A549 (cell line): ENCODE measurements around the gene CABP7.

Experiments
- CBX8 ChIP-seq: fragments of 200-600 bp; sonication (generic); IDR thresholded peaks from 2 replicates; pipeline ENCODE4 v1.6.1; 2016
- FOXS1 ChIP-seq: fragments of 250-450 bp; sonication (Bioruptor Pico); IDR thresholded peaks from 2 replicates; pipeline ENCODE4 v1.5.0; 2020; ENCODE audit warnings: mild to moderate bottlenecking, moderate library complexity
- HOXB5 ChIP-seq: fragments of 250-450 bp; sonication (Bioruptor Pico); IDR thresholded peaks from 2 replicates; pipeline ENCODE4 v1.5.0; 2020; ENCODE audit warnings: mild to moderate bottlenecking, moderate library complexity
- NR3C1 ChIP-seq: fragments of >200 bp; sonication (Bioruptor Twin); formaldehyde crosslinking; IDR thresholded peaks from 3 replicates; pipeline ENCODE4 v1.6.1; 2017
- TF ChIP-seq, protein P1 (sequence below): IDR thresholded peaks from 2 replicates; pipeline ENCODE4 v1.6.1; 2012
- TF ChIP-seq, protein P2 (sequence below): fragments of >200 bp; sonication (Bioruptor Twin); formaldehyde crosslinking; IDR thresholded peaks from 3 replicates; pipeline ENCODE4 v1.5.1; 2016

DNA sequence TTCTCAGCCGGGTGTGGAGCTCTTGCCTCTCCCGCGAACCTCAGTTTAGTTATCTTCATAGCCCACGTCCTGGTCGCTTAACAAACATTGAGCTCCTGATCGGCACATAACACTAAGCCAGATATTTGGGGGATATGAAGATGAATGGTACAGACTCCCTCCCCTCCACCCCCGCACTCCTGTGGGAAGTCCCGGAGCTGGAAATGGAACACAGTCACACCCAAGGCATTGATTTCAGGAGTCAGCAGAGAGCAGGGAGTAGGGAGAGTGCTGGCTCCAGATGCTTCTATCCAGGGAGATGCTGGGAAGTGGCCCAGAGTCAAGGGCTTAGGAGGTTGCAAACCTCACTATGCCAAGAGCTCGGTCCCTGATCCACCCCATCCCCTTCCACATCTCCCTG lies 26.1 kb upstream of the CABP7 start:
- TF ChIP-seq HOXB5 (CRISPR knock-in tag) (no peak), NR3C1 (no peak), CBX8 (no peak), FOXS1 (no peak)
- TF ChIP-seq, protein P1, sequence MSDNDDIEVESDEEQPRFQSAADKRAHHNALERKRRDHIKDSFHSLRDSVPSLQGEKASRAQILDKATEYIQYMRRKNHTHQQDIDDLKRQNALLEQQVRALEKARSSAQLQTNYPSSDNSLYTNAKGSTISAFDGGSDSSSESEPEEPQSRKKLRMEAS: no peak
- TF ChIP-seq, protein P2, sequence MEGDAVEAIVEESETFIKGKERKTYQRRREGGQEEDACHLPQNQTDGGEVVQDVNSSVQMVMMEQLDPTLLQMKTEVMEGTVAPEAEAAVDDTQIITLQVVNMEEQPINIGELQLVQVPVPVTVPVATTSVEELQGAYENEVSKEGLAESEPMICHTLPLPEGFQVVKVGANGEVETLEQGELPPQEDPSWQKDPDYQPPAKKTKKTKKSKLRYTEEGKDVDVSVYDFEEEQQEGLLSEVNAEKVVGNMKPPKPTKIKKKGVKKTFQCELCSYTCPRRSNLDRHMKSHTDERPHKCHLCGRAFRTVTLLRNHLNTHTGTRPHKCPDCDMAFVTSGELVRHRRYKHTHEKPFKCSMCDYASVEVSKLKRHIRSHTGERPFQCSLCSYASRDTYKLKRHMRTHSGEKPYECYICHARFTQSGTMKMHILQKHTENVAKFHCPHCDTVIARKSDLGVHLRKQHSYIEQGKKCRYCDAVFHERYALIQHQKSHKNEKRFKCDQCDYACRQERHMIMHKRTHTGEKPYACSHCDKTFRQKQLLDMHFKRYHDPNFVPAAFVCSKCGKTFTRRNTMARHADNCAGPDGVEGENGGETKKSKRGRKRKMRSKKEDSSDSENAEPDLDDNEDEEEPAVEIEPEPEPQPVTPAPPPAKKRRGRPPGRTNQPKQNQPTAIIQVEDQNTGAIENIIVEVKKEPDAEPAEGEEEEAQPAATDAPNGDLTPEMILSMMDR: no peak
